Measurements from ENCODE around the gene ZCCHC14. TPM values are rescaled to one million over a fixed set of nuclear protein-coding genes. Genes with fewer than 3 reads are reported as not detected.
"Not testable (repeated sequence)": the region's sequence is repeated elsewhere in the genome, so short reads cannot be mapped to it uniquely, and the experiment has no call there.

ZCCHC14 gene
- total RNA-seq, 2 experiments from 2014 or later = 4.6 to 5.9 TPM

DNA sequence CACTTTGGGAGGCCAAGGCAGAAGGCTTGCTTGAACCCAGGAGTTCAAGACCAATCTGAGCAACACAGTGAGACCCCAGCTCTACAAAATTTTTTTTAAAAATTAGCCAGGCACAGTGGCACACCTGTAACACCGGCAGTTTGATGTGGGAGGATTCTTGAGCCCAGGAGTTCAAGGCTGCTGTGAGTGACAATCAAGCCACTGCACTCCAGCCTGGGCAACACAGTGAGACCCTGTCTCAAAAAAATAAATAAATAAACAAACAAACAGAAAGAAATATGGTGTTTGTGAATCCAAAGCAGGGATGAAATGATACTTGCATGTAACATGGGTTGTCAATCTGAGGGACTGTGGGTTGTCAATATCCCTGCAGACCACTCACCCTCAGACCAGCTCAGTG is 125.9 kb downstream of the ZCCHC14 start:
- ChIA-PET POLR2A (interaction anchor here (1.2 kb wide), 1 partner anchor 16 kb away, joined by 5 read pairs; the partner anchor contains the start of gene FBXO31), CTCF (no interaction called here)
- no peaks in the 10 kb centered on the region for H3K27me3 Mint-ChIP-seq
- ATAC-seq = no peak
- no peaks in the 10 kb centered on the region for H3K9me3 Mint-ChIP-seq
- peaks cover 7% of the 10 kb centered on the region for H3K36me3 Mint-ChIP-seq (ENCODE audit: low read depth)
- TF ChIP-seq, protein P1, sequence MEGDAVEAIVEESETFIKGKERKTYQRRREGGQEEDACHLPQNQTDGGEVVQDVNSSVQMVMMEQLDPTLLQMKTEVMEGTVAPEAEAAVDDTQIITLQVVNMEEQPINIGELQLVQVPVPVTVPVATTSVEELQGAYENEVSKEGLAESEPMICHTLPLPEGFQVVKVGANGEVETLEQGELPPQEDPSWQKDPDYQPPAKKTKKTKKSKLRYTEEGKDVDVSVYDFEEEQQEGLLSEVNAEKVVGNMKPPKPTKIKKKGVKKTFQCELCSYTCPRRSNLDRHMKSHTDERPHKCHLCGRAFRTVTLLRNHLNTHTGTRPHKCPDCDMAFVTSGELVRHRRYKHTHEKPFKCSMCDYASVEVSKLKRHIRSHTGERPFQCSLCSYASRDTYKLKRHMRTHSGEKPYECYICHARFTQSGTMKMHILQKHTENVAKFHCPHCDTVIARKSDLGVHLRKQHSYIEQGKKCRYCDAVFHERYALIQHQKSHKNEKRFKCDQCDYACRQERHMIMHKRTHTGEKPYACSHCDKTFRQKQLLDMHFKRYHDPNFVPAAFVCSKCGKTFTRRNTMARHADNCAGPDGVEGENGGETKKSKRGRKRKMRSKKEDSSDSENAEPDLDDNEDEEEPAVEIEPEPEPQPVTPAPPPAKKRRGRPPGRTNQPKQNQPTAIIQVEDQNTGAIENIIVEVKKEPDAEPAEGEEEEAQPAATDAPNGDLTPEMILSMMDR (IDR thresholded peaks at IDR 0.05) = no peak
- H3K4me3 Mint-ChIP-seq = no peak overlapping the region
- H3K4me1 Mint-ChIP-seq (ENCODE audit: low read depth) = peaks cover 52% of the 10 kb centered on the region
- no peak for DNase-seq
- H3K27ac Mint-ChIP-seq = no peak overlapping the region
- intact Hi-C loops (cut with micrococcal nuclease) = no loop called here

DNA sequence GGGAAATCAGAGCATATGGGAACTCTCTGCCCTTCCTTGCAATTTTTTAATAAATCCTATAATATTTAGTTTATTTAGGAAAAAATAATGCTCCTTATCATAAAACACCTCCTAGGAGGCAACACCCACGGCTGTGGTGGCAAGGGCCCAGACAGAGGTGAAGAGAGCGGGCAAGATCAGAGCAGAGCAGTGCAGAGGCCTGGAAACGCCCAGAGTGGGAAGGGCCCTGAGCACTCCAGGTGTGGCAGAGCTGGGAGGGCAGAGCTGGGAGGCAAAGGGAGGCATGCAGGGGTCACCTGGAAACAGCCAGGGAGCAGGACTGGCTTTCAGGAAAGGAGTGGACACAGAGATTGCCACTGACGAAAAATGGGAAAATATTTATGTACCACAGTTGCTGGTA is 126.5 kb downstream of the ZCCHC14 start:
- intact Hi-C loops (cut with micrococcal nuclease) = no loop called here
- ChIA-PET CTCF (no interaction called here), POLR2A (interaction anchor here (1.2 kb wide), 1 partner anchor 17 kb away, joined by 5 read pairs; the partner anchor contains the start of gene FBXO31)
- no peak for DNase-seq
- peaks cover 7% of the 10 kb centered on the region for H3K36me3 Mint-ChIP-seq (ENCODE audit: low read depth)
- no peak for ATAC-seq
- H3K9me3 Mint-ChIP-seq = no peaks in the 10 kb centered on the region
- peak overlapping the region; percentile 38 for H3K27ac Mint-ChIP-seq
- peaks cover 46% of the 10 kb centered on the region for H3K4me1 Mint-ChIP-seq (ENCODE audit: low read depth)
- H3K4me3 Mint-ChIP-seq = no peak overlapping the region
- TF ChIP-seq, protein P1 (IDR thresholded peaks at IDR 0.05) = no peak
- no peaks in the 10 kb centered on the region for H3K27me3 Mint-ChIP-seq

DNA sequence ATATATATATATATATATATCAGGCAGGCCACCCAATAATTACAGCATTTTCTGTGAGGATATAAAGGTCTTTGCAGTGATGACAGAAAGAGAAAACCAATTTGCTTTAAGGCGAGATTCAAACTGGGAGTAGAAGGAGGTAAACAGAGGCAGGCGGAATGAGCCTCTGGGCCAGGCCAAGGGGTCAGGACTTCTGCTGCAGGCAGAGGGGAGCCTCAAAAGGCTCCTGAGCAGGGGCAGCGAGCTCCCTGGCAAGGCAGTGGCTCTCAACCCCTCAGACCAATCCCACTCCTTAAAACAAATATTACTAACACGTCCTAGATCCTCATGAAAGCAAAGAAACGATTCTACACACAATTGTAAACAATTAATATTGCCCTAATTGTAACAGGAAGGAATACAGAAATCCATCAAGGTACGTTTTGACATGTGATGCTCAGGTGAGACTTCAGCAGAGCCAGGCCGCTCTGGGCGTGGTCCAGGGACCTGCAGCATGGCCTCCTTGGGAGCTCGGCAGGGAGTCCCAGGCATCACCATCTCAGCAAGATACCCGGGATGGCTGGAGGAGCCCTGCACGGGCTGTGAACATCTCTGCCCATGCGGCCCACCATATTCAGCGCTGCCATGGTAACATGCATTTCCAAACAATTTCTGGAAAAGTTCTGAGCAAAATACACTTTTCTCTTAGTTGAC is 127.7 kb downstream of the ZCCHC14 start:
- POLR2A ChIA-PET = no interaction called here
- no peak for ATAC-seq
- Mint-ChIP-seq H3K9me3 (no peaks in the 10 kb centered on the region), H3K4me1 (ENCODE audit: low read depth) (peaks cover 44% of the 10 kb centered on the region), H3K36me3 (ENCODE audit: low read depth) (peaks cover 10% of the 10 kb centered on the region), H3K4me3 (no peak overlapping the region), H3K27ac (no peak overlapping the region), H3K27me3 (no peaks in the 10 kb centered on the region)
- intact Hi-C loops (cut with micrococcal nuclease) = no loop called here
- TF ChIP-seq, protein P1 (IDR thresholded peaks at IDR 0.05) = no peak
- CTCF ChIA-PET = no interaction called here
- no peak for DNase-seq

DNA sequence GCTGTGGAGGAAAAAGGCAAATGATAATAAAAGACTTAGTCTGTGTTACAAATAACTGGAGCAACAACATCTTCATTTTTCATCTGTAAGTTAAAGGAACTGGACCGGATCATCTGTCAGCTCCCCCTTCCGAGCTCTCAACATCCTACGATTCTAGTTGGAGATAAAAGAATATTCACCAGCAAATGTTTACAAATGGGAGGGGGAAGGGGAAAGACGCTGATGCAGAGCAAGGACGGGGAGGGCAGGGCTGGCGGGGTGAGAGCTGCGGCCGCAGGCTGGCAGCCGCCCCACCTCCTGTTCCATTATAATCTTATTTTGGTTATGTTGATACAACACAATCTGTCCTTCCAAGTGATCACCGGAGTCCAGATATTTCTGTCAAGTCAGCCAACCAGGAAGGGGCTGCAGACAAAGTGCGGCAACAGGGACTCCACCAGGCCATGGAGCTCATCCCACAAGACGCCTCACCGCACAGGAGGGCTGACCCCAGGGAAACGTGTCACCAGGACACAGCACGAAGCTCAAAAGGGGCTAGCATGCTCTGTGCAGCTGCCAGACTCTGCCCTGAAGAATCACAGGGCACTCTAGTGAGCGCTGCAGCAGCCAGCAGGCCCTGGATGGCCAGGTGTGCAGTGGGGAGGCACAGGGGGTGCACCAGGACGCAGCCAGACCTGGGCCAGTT is 128.9 kb downstream of the ZCCHC14 start:
- Mint-ChIP-seq H3K4me1 (ENCODE audit: low read depth) (peaks cover 35% of the 10 kb centered on the region), H3K4me3 (no peak overlapping the region), H3K36me3 (ENCODE audit: low read depth) (peaks cover 17% of the 10 kb centered on the region), H3K27ac (peak overlapping the region; percentile 55), H3K9me3 (no peaks in the 10 kb centered on the region), H3K27me3 (no peaks in the 10 kb centered on the region)
- ChIA-PET CTCF (interaction anchor here (0.9 to 1.3 kb wide), 2 partner anchors 32 to 272 kb away, joined by 3 read pairs; no protein-coding TSS in a partner anchor), POLR2A (interaction anchor here (1.5 kb wide), 1 partner anchor 47 kb away, joined by 3 read pairs; the partner anchor contains the start of gene C16orf95)
- ATAC-seq (no peak), DNase-seq (no peak)
- TF ChIP-seq, protein P1 (IDR thresholded peaks at IDR 0.05) = no peak
- intact Hi-C loops (cut with micrococcal nuclease) = no loop called here

DNA sequence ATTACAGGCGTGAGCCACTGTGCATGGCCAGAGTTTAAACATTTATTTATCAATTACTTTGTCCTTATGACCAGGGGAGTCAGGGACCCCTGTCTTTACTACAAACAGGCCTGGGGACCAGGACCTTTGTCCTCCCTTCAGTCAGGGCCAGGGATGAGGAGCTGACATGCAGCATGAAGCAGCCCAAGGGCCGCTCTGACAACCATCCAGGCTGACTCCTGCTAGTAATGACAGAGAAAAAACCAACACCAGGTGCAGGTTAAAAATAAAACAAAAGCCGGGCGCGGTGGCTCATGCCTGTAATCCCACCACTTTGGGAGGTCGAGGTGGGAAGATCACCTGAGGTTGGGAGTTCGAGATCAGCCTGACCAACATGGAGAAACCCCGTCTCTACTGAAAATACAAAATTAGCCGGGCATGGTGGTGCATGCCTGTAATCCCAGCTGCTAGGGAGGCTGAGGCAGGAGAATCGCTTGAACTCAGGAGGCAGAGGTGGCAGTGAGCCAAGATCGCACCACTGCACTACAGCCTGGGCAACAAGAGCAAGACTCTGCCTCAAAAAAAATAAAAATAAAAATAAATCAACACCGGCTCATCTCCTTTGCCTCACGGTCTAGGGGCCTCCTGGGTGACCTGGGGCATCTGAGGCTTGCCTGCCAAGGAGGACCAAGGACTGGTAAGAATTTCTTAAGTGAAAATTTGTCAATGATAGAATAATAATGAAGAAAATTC is 129.8 kb downstream of the ZCCHC14 start:
- H3K9me3 Mint-ChIP-seq; ATAC-seq; H3K27me3 Mint-ChIP-seq; H3K27ac Mint-ChIP-seq; DNase-seq; H3K4me3 Mint-ChIP-seq; intact Hi-C loops (cut with micrococcal nuclease): not testable (repeated sequence)
- ChIA-PET CTCF (interaction anchor here (1.3 kb wide), 1 partner anchor 33 kb away, joined by 3 read pairs; no protein-coding TSS in a partner anchor), POLR2A (interaction anchor here (1.5 kb wide), 1 partner anchor 46 kb away, joined by 3 read pairs; the partner anchor contains the start of gene C16orf95)
- H3K4me1 Mint-ChIP-seq (ENCODE audit: low read depth) = peaks cover 27% of the 10 kb centered on the region
- H3K36me3 Mint-ChIP-seq (ENCODE audit: low read depth) = peaks cover 22% of the 10 kb centered on the region

Data from activated CD8-positive, alpha-beta T cell treated with anti-CD3 and anti-CD28 coated beads for 36 hours (primary cell).